Fibroblast of skin of back (primary cell): ENCODE measurements around the gene C1QTNF8.

Experiments
- DNase-seq: peaks from one replicate; pipeline ENCODE4 v3.0.0-alpha.2; 2013

C1QTNF8 gene

GRCh38 chr16:1075546-1075945 lies 20.5 kb downstream of the C1QTNF8 start:
- no peak for DNase-seq

- DNase-seq, result no peak
Observed at GRCh38 chr16:1074379-1074649, 21.7 kb downstream of the C1QTNF8 start.

GRCh38 chr16:1073566-1074378 lies 22.3 kb downstream of the C1QTNF8 start:
- DNase-seq, result no peak

- no peak for DNase-seq
Observed at GRCh38 chr16:1073262-1073558, 22.8 kb downstream of the C1QTNF8 start.

- DNase-seq, result no peak
Observed at GRCh38 chr16:1072526-1073261, 23.4 kb downstream of the C1QTNF8 start, which contains the start of gene SSTR5. Gene SSTR5 (plus strand): TSS chr16:1072747. CDS start chr16:1078869, 6,122 bp downstream.

GRCh38 chr16:1071561-1072225 lies 24.4 kb downstream of the C1QTNF8 start:
- no peak for DNase-seq

GRCh38 chr16:1070864-1071408 lies 25.1 kb downstream of the C1QTNF8 start:
- DNase-seq, result no peak

- no peak for DNase-seq
Observed at GRCh38 chr16:1070084-1070863, 25.8 kb downstream of the C1QTNF8 start.

- no peak for DNase-seq
Observed at GRCh38 chr16:1069154-1069553, 26.9 kb downstream of the C1QTNF8 start.

GRCh38 chr16:1068451-1068850 lies 27.6 kb downstream of the C1QTNF8 start:
- DNase-seq, result no peak

GRCh38 chr16:1067629-1068028 lies 28.4 kb downstream of the C1QTNF8 start:
- no peak for DNase-seq

- DNase-seq, result no peak
Observed at GRCh38 chr16:1066584-1067172, 29.4 kb downstream of the C1QTNF8 start.

GRCh38 chr16:1065469-1066128 lies 30.4 kb downstream of the C1QTNF8 start:
- no peak for DNase-seq

- DNase-seq, result no peak
Observed at GRCh38 chr16:1063728-1064127, 32.3 kb downstream of the C1QTNF8 start.

GRCh38 chr16:1062895-1063294 lies 33.1 kb downstream of the C1QTNF8 start:
- no peak for DNase-seq

GRCh38 chr16:1061769-1062505 lies 34.1 kb downstream of the C1QTNF8 start:
- no peak for DNase-seq

GRCh38 chr16:1060416-1061340 lies 35.4 kb downstream of the C1QTNF8 start:
- DNase-seq, result no peak

GRCh38 chr16:1059310-1059709 lies 36.7 kb downstream of the C1QTNF8 start:
- DNase-seq, result no peak

- no peak for DNase-seq
Observed at GRCh38 chr16:1058216-1058615, 37.8 kb downstream of the C1QTNF8 start.
